ENCODE data around the gene MYO19.
"Not testable (repeated sequence)": the region's sequence is repeated elsewhere in the genome, so short reads cannot be mapped to it uniquely, and the experiment has no call there.

MYO19 gene

DNA sequence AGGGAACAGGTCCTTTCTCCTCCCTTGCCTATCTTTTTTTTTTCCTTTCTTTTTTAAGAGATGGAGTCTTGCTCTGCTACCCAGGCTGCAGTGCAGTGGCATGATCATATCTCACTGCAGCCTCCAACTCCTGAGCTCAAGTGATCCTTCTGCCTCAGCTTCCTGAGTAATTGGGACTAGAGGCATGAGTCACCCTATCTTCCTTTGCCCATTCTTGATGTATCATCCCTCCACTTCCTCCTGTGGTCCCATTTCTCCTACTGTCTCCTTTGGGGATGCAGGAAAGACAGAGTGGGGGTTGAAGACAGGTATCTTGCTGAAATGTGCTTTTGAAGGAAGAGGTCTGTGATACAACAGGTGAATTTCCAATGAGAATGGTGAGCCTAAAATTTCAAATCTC, 5.5 kb downstream of the MYO19 start:
- DNase-seq (ENCODE audit: low spot score) = no peak

GRCh38 chr17:36527621-36528250, 6.9 kb downstream of the MYO19 start:
- DNase-seq (ENCODE audit: low spot score) = no peak

DNA sequence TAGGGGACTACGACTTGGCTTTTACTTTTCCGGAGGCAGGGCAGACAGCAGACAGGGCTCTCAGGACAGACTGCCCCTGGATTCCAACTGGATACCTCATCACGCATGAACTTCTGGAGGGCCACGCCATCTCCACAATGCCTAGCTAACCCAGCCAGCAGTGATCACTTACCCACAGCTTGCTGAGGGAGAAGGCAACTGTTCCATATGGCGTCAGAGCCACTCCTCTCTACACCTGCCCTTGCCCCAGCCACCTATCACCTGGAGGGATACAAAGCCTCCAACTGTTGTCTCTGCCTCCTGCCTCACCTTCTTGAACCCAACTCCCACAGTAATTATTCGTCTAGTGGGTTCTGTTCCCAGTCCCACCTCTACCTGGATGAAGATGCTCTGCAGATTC, 8.8 kb downstream of the MYO19 start:
- no peak for DNase-seq (ENCODE audit: low spot score)

DNA sequence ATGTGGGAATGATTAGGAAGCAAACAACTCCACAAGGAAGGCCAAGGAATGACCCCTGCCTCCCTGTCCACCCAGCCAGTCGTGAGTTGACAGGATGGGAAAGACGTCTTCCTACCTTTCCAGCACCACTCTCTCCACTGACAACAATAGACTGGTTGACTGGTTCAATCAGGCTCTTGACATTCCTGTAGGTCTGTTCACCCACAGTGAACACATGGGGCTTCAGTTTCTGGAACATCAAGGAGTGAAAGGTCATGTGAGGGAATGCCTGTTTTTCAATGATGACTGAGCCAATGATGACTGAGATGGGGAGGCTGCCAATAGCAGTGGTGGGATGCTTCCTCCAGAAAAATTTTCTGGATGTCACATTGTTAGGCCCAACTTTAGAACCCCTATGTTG, 9.6 kb downstream of the MYO19 start:
- DNase-seq (ENCODE audit: low spot score) = no peak

DNA sequence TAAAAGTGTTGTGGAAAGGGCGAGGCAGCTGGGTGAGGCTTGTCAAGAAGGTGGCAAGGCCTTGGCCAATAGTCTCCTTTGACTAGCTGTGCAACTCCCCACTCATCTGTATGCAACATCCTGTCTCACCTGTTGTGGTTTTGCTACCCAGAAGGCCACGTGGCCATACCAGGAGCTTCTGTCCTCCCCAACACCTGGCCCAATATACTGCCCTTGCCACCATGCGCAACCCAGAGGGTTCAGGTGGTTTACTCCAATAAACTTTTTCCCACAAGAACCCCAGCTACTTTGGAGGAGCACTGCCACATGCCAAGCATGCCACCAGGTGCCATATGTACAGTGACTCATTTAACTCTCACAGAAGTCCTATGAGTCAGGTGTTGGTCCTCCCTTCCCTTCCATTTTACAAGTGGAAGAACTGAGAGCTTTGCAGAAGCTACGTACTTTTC, 10.2 kb downstream of the MYO19 start:
- no peak for DNase-seq (ENCODE audit: low spot score)

- DNase-seq (ENCODE audit: low spot score) = no peak
These were observed 11.6 kb downstream of the MYO19 start for GRCh38 chr17:36523113-36523512.

DNA sequence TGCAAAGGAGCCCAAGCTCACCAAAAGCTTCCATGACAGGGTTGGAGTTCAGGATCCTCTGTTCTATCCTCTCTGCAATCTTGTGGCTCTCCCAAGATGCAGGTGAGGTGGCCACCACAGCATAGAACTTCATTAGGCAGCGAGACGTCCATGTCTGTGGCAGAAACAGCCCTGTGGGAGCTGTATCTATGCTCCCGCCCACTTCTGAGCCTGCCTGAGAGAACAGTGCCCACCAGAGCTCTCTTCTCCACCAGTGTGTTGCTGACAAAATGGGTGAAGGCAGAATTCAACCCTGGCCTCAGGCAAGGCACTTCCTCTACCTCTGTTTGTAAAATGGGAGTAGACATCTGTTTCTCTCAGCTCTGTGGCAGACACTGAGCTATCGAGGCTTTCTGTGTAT, 18.8 kb downstream of the MYO19 start:
- no peak for DNase-seq (ENCODE audit: low spot score)

DNA sequence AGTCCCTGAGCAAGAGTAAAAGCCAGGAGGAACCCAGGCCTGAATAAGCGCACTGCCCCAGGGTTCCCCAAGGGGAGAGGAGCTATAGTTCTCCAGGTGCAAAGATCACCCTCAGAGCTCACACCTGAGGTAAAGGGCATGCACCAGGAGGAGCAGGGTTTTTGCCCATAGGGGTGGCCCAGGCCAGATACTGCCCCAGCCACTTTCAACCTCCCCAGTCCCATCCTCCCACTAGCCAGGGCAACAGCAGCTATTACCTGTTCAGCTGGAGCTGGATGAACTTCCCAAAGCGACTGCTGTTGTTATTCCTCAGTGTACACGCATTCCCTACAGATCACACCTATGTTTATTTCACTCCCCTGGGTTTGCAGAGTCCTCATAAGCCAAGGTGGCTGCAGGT, 19.8 kb downstream of the MYO19 start:
- DNase-seq (ENCODE audit: low spot score) = no peak

DNA sequence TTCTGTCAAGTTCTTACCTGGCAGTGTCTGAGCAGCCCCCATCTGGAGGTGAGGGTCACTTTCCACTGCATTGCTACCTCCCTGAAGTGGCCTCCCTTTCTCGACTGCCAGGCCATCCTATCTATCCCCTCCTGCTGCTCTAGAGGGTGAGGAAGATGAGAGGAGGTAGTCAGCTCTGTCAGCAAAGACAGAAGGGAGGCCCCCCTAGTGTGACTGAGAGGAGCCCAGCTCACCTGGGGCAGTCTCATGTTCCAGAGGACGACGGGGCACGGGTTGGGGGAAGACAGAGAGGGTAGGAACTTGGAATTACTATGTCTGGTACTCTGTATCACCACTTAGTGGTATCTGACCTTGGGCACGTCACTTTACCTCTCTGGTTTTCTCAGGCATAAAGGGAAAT, 22.0 kb downstream of the MYO19 start:
- DNase-seq (ENCODE audit: low spot score) = no peak

DNA sequence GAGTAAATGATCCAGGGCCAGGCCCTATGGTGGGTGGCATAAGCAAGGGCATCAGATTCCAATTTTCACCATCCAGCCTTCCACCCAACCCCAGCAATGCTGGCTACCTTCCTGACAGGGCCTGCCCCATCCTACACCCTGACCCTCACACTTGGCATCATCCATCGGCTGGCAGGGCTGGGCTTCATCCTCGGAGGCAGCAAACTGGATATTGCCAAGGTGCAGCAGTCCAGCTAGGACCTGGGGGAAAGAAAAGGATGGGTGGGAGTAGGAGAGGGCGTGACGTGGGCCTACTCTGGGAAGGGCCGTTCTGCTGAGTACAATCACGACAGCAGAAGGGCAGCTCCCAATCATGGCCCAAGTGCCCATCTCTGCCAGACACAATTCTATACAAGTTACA, 23.5 kb downstream of the MYO19 start:
- DNase-seq (ENCODE audit: low spot score) = no peak

DNA sequence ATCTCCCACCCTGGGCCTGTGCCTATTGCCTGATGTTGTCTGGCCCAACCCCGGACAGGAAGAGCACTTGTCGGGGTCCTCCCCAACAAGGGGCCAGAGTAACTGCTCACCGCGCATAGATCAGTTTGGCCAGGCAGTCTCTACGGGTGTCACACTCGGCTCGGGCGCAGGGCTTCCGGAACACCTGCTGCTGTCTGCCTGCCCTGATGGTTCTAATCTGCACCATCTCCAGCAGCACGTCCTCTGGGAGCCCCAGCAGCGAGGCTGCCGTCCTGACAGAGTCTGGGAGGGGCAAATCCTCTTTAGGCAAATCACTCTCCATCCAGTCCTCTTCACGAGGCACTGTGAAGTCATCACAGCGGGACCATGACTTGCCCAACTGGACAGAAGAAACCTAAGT, 24.0 kb downstream of the MYO19 start:
- DNase-seq (ENCODE audit: low spot score) = no peak

DNA sequence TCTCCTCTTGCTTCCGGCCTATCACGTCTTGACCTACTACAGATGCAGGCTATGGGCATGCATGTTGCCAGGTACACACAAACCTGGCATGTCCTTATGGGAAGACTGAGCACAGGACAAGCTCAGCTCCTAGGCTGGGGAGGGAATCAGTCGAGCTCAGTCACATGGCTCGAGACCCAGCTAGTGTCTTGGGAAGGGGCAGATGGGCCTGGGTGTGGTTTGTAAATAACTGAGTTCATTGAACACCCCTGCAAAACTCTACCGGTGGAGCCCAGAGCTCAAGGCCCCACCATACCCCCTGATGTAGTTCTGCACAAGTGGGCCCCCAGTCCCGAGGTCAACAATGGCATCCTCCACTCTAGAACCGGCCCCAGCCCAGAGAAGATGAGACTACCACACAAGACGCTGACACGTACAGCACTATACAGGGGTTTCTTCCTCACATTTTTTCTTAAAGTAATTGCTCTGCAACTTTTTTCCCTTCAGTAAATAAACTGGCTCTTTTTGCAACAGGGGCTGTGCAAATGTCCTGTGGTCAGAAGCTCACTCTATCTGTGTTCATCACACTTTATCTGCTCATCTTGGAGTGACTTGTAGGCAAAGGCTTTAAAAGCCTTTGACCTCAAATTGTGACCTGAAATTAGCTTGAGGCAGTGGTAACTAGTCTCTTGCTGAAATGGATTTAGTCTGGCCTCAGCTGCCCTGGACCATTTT, 25.2 kb downstream of the MYO19 start:
- no peak for DNase-seq (ENCODE audit: low spot score)

DNA sequence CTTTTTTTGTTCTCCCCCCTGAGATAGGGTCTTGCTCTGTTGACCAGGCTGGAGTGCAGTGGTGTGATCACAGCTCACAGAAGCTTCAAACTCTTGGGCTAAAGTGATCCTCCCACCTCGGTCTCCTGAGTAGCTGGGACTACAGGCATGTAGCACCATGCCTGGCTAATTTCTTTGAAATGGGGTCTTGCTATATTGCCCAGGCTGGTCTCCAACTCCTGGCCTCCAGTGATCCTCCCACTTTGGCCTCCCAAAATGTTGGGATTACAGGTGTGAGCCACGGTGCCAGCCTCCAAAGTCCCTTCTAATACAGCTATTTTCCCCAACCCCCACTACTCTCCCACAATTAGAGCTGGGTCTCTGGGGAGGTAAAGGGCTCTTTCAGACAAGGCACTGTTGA, 26.2 kb downstream of the MYO19 start:
- DNase-seq (ENCODE audit: low spot score) = not testable (repeated sequence)

- DNase-seq (ENCODE audit: low spot score) = no peak
These were observed 27.4 kb downstream of the MYO19 start for GRCh38 chr17:36507266-36507665.

DNA sequence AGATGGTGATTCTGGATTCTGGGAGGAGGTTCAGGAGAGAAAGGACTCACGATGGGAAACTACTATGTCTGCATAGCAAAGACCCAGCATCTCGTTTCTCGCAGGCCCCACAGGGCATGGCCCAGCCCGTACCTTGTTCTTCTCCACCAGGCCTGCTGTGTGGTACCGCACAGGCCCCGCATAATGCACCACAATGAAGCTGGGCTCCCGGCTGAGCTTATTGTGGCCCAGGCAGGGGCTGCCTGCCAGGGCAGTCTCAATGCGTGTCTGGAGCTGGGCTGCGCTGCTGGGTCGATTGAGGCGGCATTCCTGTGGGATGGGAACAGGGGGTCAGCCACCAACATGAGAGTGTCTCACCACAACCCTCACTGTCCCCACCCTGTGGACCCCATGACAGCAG, 27.8 kb downstream of the MYO19 start:
- no peak for DNase-seq (ENCODE audit: low spot score)

- no peak for DNase-seq (ENCODE audit: low spot score)
These were observed 28.3 kb downstream of the MYO19 start for GRCh38 chr17:36506249-36506826.

DNA sequence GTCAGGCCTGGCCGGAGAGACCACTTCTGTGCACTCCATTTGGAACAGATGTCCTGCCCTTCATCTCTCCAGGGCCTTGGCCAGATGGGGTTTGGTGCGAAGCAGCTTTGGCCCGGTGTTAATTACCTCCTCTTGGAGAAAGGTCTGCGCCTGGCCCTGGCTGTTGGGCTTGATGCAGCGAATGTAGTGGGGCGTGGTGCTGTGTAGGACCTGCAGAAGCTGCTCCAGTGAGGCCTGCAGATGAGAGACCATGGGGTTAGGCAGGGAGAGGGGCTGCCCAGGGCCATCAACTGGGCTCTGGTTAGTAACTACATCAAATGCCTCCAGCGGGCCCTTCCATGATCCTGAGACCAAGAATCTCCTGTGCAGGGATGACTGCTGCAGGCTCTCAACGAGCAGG, 29.5 kb downstream of the MYO19 start:
- no peak for DNase-seq (ENCODE audit: low spot score)

GRCh38 chr17:36504156-36504545, 30.5 kb downstream of the MYO19 start:
- no peak for DNase-seq (ENCODE audit: low spot score)

GRCh38 chr17:36503456-36504155, 31.1 kb downstream of the MYO19 start:
- no peak for DNase-seq (ENCODE audit: low spot score)

- no peak for DNase-seq (ENCODE audit: low spot score)
These were observed 32.7 kb downstream of the MYO19 start for GRCh38 chr17:36501963-36502362.

DNA sequence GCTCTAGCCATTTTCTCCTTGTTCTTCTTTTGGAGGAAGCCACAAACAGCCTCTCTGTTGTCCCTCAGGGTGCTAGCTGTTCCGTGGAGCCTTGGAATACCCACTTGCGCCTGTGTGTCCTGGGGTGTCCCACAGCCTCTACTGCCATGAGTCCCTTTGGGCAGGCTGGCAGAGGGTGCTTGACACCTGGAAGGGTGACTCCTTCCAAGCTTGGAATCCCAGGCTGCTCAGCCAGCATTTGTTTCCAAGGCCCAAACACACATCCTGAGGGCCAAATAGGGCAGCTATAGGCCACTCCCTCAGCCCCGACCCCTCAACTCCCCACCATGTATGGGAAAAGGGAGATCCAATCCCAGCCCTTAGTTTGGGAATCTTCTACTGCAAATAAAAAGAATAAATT, 33.3 kb downstream of the MYO19 start:
- DNase-seq (ENCODE audit: low spot score) = no peak

DNA sequence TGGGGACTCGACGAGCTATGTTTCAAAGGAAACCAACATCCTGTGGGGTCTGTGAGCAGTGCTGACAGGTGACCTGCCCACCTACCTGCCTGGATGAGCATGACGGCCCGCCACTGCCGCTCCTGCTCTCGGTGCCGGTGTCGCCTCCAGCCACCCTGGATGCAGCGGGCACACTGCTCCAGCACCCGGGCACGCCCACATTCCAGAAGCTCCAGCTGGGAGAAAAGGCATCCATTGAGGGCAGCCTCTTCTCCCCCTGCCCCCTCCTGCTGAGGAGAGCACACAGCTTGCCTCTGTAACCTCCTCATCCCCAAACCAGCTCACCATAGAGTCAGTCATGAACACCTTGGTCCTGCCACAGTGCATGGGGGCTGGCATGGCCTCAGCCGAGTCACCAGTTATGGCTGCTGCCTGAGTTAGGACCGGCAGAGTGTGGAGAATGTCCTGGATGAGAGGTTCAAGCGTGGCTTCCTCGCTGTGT, 33.9 kb downstream of the MYO19 start:
- no peak for DNase-seq (ENCODE audit: low spot score)
